Astrocyte of the spinal cord (primary cell): ENCODE measurements around the gene ARHGAP44.

ENCODE experiments used
- DNase-seq: peaks from one replicate; pipeline ENCODE4 v3.0.0; 2011; ENCODE audit warnings: low read depth, low spot score
- H3K4me3 ChIP-seq: 2 replicates; pipeline ENCODE4 v1.5.1; 2011; ENCODE audit warnings: low read depth, mild to moderate bottlenecking, low read length, moderate library complexity
- CTCF ChIP-seq: IDR thresholded peaks from 2 replicates; pipeline ENCODE4 v1.5.1; 2012; ENCODE audit warnings: low read depth, mild to moderate bottlenecking, low read length, inconsistent platforms
- in situ Hi-C: cut with HindIII; loops from 2 replicates; pipeline ENCODE4 v1.10.0; 2017; ENCODE audit warnings: low sequenced_read_pairs

ARHGAP44 gene

GRCh38 chr17:13036751-13037150 lies 247.5 kb downstream of the ARHGAP44 start:
- in situ Hi-C loops = no loop called here
- DNase-seq = no peak
- no peak overlapping the region for H3K4me3 ChIP-seq
- TF ChIP-seq CTCF = no peak

- DNase-seq = no peak
- TF ChIP-seq CTCF = no peak
- in situ Hi-C loops = no loop called here
- H3K4me3 ChIP-seq = no peak overlapping the region
These were observed 249.8 kb downstream of the ARHGAP44 start for GRCh38 chr17:13038931-13039665.
